GM12878 (cell line): ENCODE results near the gene MYL6B. TPM values are rescaled to one million over a fixed set of nuclear protein-coding genes. Genes with fewer than 3 reads are reported as not detected.

ENCODE experiments used
- ATAC-seq: fragments of 200-7000 bp; cut with Tn5 transposase; 3 replicates; pipeline ENCODE4 v1.9.1; 2020; ENCODE audit warnings: mild to moderate bottlenecking, moderate library complexity
- BruUV-seq: library from RNA; stranded (reverse); fragments of 400-500 nt; replicated peaks from 2 replicates; lab custom pipeline; 2021; lab: Mats Ljungman, UMichigan
- CTCF ChIA-PET: fragments of 300-600 bp; sonication (Branson Sonifier 250); formaldehyde crosslinking; extraction: SDS; loops from one replicate; lab custom pipeline; 2021; ENCODE audit warnings: inconsistent platforms; lab: Yijun Ruan, JAX
- POLR2A ChIA-PET: fragments of 350-600 bp; formaldehyde crosslinking; extraction: SDS; loops from one replicate; lab custom pipeline; 2021; ENCODE audit warnings: inconsistent platforms; lab: Charles Lee
- RAD21 ChIA-PET: fragments of 300-600 bp; sonication (Branson Sonifier 250); formaldehyde crosslinking; loops from one replicate; lab custom pipeline; 2023; ENCODE audit warnings: antibody characterized with exemption; ENCODE audit not compliant: unreplicated experiment; lab: Charles Lee
- SMC1A ChIA-PET: fragments of 300-600 bp; sonication (Branson Sonifier 250); formaldehyde crosslinking; loops from one replicate; lab custom pipeline; 2023; ENCODE audit not compliant: unreplicated experiment, uncharacterized antibody; lab: Charles Lee
- DNase-seq: peaks from one replicate; pipeline ENCODE4 v3.0.0-alpha.2; 2011; ENCODE audit warnings: low read depth, low spot score
- FAIRE-seq: peaks from 3 replicates; lab custom pipeline; 2011; peaks lifted over from hg19 to GRCh38; lab: Jason Lieb, UNC
- H2AFZ ChIP-seq: 2 replicates; pipeline ENCODE4 v1.6.0; 2011; ENCODE audit warnings: low read depth, low read length, control low read depth; ENCODE audit not compliant: control insufficient read depth
- H3K27ac ChIP-seq: 2 replicates; pipeline ENCODE4 v1.5.1; 2011; ENCODE audit warnings: control low read depth; ENCODE audit not compliant: control insufficient read depth, insufficient read depth
- H3K27me3 ChIP-seq, 2 experiments: replicated peaks in 1 of 2; 2 replicates each; pipeline versions ENCODE4 v1.6.0 to v1.6.1; 2011; ENCODE audit warnings: low read length in 1 of 2; ENCODE audit not compliant: control insufficient read depth in 2 of 2, insufficient read depth in 2 of 2
- H3K36me3 ChIP-seq, 2 experiments: 2 replicates each; pipeline ENCODE4 v1.5.1; 2011; ENCODE audit warnings: low read length in 1 of 2; ENCODE audit not compliant: control insufficient read depth in 2 of 2, insufficient read depth in 2 of 2
- H3K4me1 ChIP-seq: 2 replicates; pipeline ENCODE4 v1.6.1; 2011; ENCODE audit warnings: mild to moderate bottlenecking, low read length, moderate library complexity, mixed read lengths; ENCODE audit not compliant: control insufficient read depth, insufficient read depth
- H3K4me2 ChIP-seq: 2 replicates; pipeline ENCODE4 v1.6.0; 2011; ENCODE audit warnings: control low read depth; ENCODE audit not compliant: control insufficient read depth, insufficient read depth
- H3K4me3 ChIP-seq: fragments of 200-600 bp; sonication (generic); 2 replicates; pipeline ENCODE4 v1.5.1; 2016
- H3K79me2 ChIP-seq: 2 replicates; pipeline ENCODE4 v1.6.0; 2011; ENCODE audit warnings: low read length; ENCODE audit not compliant: control insufficient read depth, insufficient read depth
- H3K9ac ChIP-seq: 2 replicates; pipeline ENCODE4 v1.8.0; 2011; ENCODE audit warnings: low read length, control low read depth, mixed read lengths; ENCODE audit not compliant: control insufficient read depth, insufficient read depth
- H3K9me3 ChIP-seq: replicated peaks from 3 replicates; pipeline ENCODE4 v1.5.1; 2011; ENCODE audit warnings: mild to moderate bottlenecking, low read length; ENCODE audit not compliant: control insufficient read depth, insufficient read depth
- H4K20me1 ChIP-seq: 2 replicates; pipeline ENCODE4 v1.6.0; 2011; ENCODE audit not compliant: control insufficient read depth, insufficient read depth
- ATF2 ChIP-seq: IDR thresholded peaks from 2 replicates; pipeline ENCODE4 v1.6.1; 2012; ENCODE audit warnings: low read length, inconsistent platforms
- BCL3 ChIP-seq: IDR thresholded peaks from 2 replicates; pipeline ENCODE4 v1.6.1; 2011; ENCODE audit warnings: borderline replicate concordance, low read depth, mild to moderate bottlenecking, moderate library complexity, low read length; ENCODE audit not compliant: insufficient read depth, poor library complexity, severe bottlenecking
- CREB1 ChIP-seq: IDR thresholded peaks from 2 replicates; pipeline ENCODE4 v1.6.1; 2012; ENCODE audit warnings: low read depth, mild to moderate bottlenecking, inconsistent platforms
- FOXM1 ChIP-seq: IDR thresholded peaks from 2 replicates; pipeline ENCODE4 v1.6.1; 2012; ENCODE audit warnings: low read depth, mild to moderate bottlenecking, inconsistent platforms, low read length, moderate library complexity
- NR2F1 ChIP-seq: fragments of 450-650 bp; conservative IDR thresholded peaks from 2 replicates; pipeline ENCODE4 v1.6.1; 2017; ENCODE audit warnings: mild to moderate bottlenecking
- PBX3 ChIP-seq: IDR thresholded peaks from 2 replicates; pipeline ENCODE4 v1.6.1; 2011; ENCODE audit warnings: mild to moderate bottlenecking, low read depth, low read length, moderate library complexity; ENCODE audit not compliant: insufficient replicate concordance
- PML ChIP-seq: IDR thresholded peaks from 2 replicates; pipeline ENCODE4 v1.6.1; 2012; ENCODE audit warnings: low read length, inconsistent platforms
- POLR2AphosphoS5 ChIP-seq: IDR thresholded peaks from 2 replicates; pipeline ENCODE4 v1.6.1; 2011; ENCODE audit warnings: mild to moderate bottlenecking, low read length, inconsistent platforms
- POU2F2 ChIP-seq: IDR thresholded peaks from 3 replicates; pipeline ENCODE4 v1.6.1; 2011; ENCODE audit warnings: low read depth, mild to moderate bottlenecking, low read length, borderline replicate concordance
- RCOR1 ChIP-seq: conservative IDR thresholded peaks from 2 replicates; pipeline ENCODE4 v1.6.1; 2012; ENCODE audit warnings: low read depth, low read length, improper control_type of control experiment
- SMAD5 ChIP-seq: IDR thresholded peaks from 2 replicates; pipeline ENCODE4 v1.6.1; 2016; ENCODE audit warnings: antibody characterized with exemption, low read depth
- SRF ChIP-seq, 2 experiments: IDR thresholded peaks; 2 replicates each; pipeline ENCODE4 v1.6.1; 2011; ENCODE audit warnings: low read depth in 2 of 2, low read length in 2 of 2, mild to moderate bottlenecking in 1 of 2, moderate library complexity in 1 of 2
- STAT3 ChIP-seq: IDR thresholded peaks from 2 replicates; pipeline ENCODE4 v1.6.1; 2011; ENCODE audit warnings: low read depth, low read length, improper control_type of control experiment
- ZBED1 ChIP-seq: IDR thresholded peaks from 2 replicates; pipeline ENCODE4 v1.6.1; 2016; ENCODE audit warnings: borderline replicate concordance
- ZBTB4 ChIP-seq: fragments of 450-650 bp; formaldehyde crosslinking; IDR thresholded peaks from 2 replicates; pipeline ENCODE4 v1.4.0; 2022; ENCODE audit warnings: mild to moderate bottlenecking, moderate library complexity
- ZSCAN29 ChIP-seq: fragments of 450-650 bp; IDR thresholded peaks from 2 replicates; pipeline ENCODE4 v1.6.1; 2017; ENCODE audit warnings: mild to moderate bottlenecking, moderate library complexity
- WGBS: methylation state at CpG from one replicate; pipeline ENCODE4 v1.1.6; 2016; ENCODE audit warnings: low lambda C conversion rate; ENCODE audit not compliant: insufficient replicate concordance, insufficient coverage; ENCODE audit errors: missing lambda C conversion rate; 5-methylcytosine and 5-hydroxymethylcytosine counted together
- in situ Hi-C: fragments of 300-500 bp; cut with MboI; formaldehyde crosslinking; loops from 9 replicates; pipeline ENCODE4 v1.14.3; 2018; ENCODE audit warnings: mixed read lengths
- intact Hi-C: fragments of 100-400 bp; cut with micrococcal nuclease; formaldehyde crosslinking; loops from one replicate; pipeline ENCODE4 v1.14.2; 2022; ENCODE audit not compliant: unreplicated experiment
- polyA plus RNA-seq, 11 experiments: library from polyadenylated mRNA; depleted of rRNA in 4 of 11; unstranded in 6 of 11; stranded (reverse) in 5 of 11; fragments of >200 nt; fragmentation: Nextera tagmentation in 4 of 11; fragmentation: Illumina TruSeq in 1 of 11; extraction: Ambion mirVana in 4 of 11; extraction: Trizol in 1 of 11; gene quantifications; 1 replicate in 1 of 11; 2 replicates in 10 of 11; pipeline versions ENCODE4 v1.2.1 to v1.2.3, GENCODE V29; 2011 to 2016; ENCODE audit warnings: inconsistent platforms in 2 of 11, missing spikeins in 2 of 11, low read depth in 1 of 11
- total RNA-seq, 4 experiments: library from RNA; depleted of rRNA in 3 of 4; stranded (reverse); fragments of >200 nt in 3 of 4; fragmentation: Illumina TruSeq in 1 of 4; extraction: Trizol in 1 of 4; gene quantifications; 2 replicates each; pipeline versions ENCODE4 v1.2.1 to v1.2.3, GENCODE V29; 2013 to 2021

The MYL6B gene
- total and polyA plus RNA-seq, 10 of the 15 experiments (the other 5 are each of a cell fraction or from before 2014, with no cell fraction given), result 75.5 to 153 (median 114) TPM

- H2AFZ ChIP-seq, result no peak overlapping the region
- H3K9me3 ChIP-seq, result no peaks in the 10 kb centered on the region
- intact Hi-C loops, result no loop called here
- no peak for DNase-seq
- peaks cover 23 to 33% of the 10 kb centered on the region in 2 experiments for H3K36me3 ChIP-seq
- peaks cover 39% of the 10 kb centered on the region for H3K79me2 ChIP-seq
- 5% methylated on average over 7 of the region's 7 CpGs for WGBS
- RAD21 ChIA-PET, result interaction anchor here (2.1 to 2.8 kb wide), 2 partner anchors 29 to 33 kb away, joined by 14 to 18 read pairs; partner anchors contain the start of genes ESYT1 and SMARCC2
- CTCF ChIA-PET, result interaction anchor here (1.2 to 2.1 kb wide), 3 partner anchors 28 to 34 kb away, joined by 4 to 11 read pairs (median 10); partner anchors contain the start of gene SMARCC2
- SMC1A ChIA-PET, result interaction anchor here (2.4 to 2.7 kb wide), 2 partner anchors 27 to 32 kb away, joined by 12 read pairs; partner anchors contain the start of gene ESYT1
- peaks cover 17% of the 10 kb centered on the region for H3K4me1 ChIP-seq
- H3K27ac ChIP-seq, result peak overlapping the region; percentile 91
- no peak for FAIRE-seq
- no peaks in the 10 kb centered on the region for H3K27me3 ChIP-seq
- no TSS peak for BruUV-seq
- TF ChIP-seq ZBED1 (peak; percentile 58), ZSCAN29 (no peak), ZBTB4 (CRISPR knock-in tag) (no peak), ATF2 (peak; percentile 34; the same call in 1 of the 2 replicates), POU2F2 (no peak; the same call in 2 of the 3 replicates), SMAD5 (peak; percentile 60), PML (0 out of 2 replicates have a peak, but pooled peaks have one; percentile 66), NR2F1 (peak; percentile 43; the same call in 1 of the 2 replicates), BCL3 (peak; percentile 29), SRF (IDR thresholded peaks at IDR 0.05; ENCODE audit: low read depth in 2 of 2, low read length in 2 of 2) (peak; percentile 60 to 63; a peak in 3 of 4 replicates), STAT3 (no peak), CREB1 (peak; percentile 35; the same call in 1 of the 2 replicates), POLR2AphosphoS5 (0 out of 2 replicates have a peak, but pooled peaks have one; percentile 70), PBX3 (peak; percentile 0), RCOR1 (no peak), FOXM1 (0 out of 2 replicates have a peak, but pooled peaks have one; percentile 4)
- H3K4me3 ChIP-seq, result peak overlapping the region; percentile 90
- POLR2A ChIA-PET, result interaction anchor here (0.8 to 2.5 kb wide), 5 partner anchors 9 to 33 kb away, joined by 5 to 19 read pairs (median 11); partner anchors contain the start of genes ESYT1 and SMARCC2
- H3K9ac ChIP-seq, result peak overlapping the region; percentile 89
- in situ Hi-C loops, result no loop called here
- no peaks in the 10 kb centered on the region for H4K20me1 ChIP-seq
- peak; percentile 20 for ATAC-seq
- H3K4me2 ChIP-seq, result peak overlapping the region; percentile 98
These were observed 7.9 kb downstream of the MYL6B start for GRCh38 chr12:56160193-56160763.
